Left lung (tissue), 14 donors: ENCODE data around the gene SUB1. TPM values are rescaled to one million over a fixed set of nuclear protein-coding genes. Genes with fewer than 3 reads are reported as not detected.
"Not testable (repeated sequence)": the region's sequence is repeated elsewhere in the genome, so short reads cannot be mapped to it uniquely, and the experiment has no call there.

Source experiments
- ATAC-seq: fragments of 200-7000 bp; cut with Tn5 transposase; one replicate; pipeline ENCODE4 v1.9.1; 2020; ENCODE audit warnings: moderate library complexity
- DNase-seq, 4 donors: peaks; one replicate each; pipeline ENCODE4 v3.0.0-alpha.2; 2013 to 2020
- H3K27ac ChIP-seq, 2 donors: fragments of 200-600 bp; sonication (generic) in 1 of 2; one replicate each; pipeline versions ENCODE4 v1.5.0 to v1.8.0; 2020 to 2021
- H3K27me3 ChIP-seq, 2 donors: fragments of 200-600 bp; sonication (generic) in 1 of 2; one replicate each; pipeline versions ENCODE4 v1.5.0 to v1.8.0; 2020 to 2021
- H3K36me3 ChIP-seq, 2 donors: fragments of 200-600 bp; sonication (generic) in 1 of 2; one replicate each; pipeline versions ENCODE4 v1.5.0 to v1.8.0; 2020 to 2021
- H3K4me1 ChIP-seq, 2 donors: fragments of 200-600 bp; one replicate each; pipeline ENCODE4 v1.8.0; 2021
- H3K4me3 ChIP-seq, 2 donors: fragments of 200-600 bp; sonication (generic) in 1 of 2; one replicate each; pipeline versions ENCODE4 v1.5.0 to v1.8.0; 2020 to 2021; ENCODE audit warnings: mild to moderate bottlenecking in 1 of 2
- H3K9me3 ChIP-seq, 2 donors: fragments of 200-600 bp; sonication (generic) in 1 of 2; one replicate each; pipeline versions ENCODE4 v1.5.0 to v1.8.0; 2020 to 2021
- CTCF ChIP-seq, 2 donors: fragments of 200-600 bp; sonication (generic) in 1 of 2; IDR thresholded peaks; one replicate each; pipeline versions ENCODE4 v1.5.0 to v1.8.0; 2021; ENCODE audit warnings: antibody characterized with exemption in 2 of 2
- intact Hi-C, 2 donors: fragments of 100-400 bp; cut with DNase I; formaldehyde crosslinking; loops; one replicate each; pipeline versions ENCODE4 v1.11.2 to v1.14.2; 2022
- long read RNA-seq, 12 donors: library from polyadenylated mRNA in 2 of 12; unstranded in 2 of 12; transcript quantifications; one replicate each; pipeline ENCODE4 v2.0.0 and lab custom pipeline, GENCODE V29; 2019 to 2026
- polyA plus RNA-seq, 6 donors: library from polyadenylated mRNA; unstranded; fragments of 120-200 nt; gene quantifications; one replicate each; pipeline ENCODE4 v1.2.1, GENCODE V29; 2013; ENCODE audit not compliant: insufficient read length in 6 of 6
- total RNA-seq, 2 donors: library from RNA; stranded (reverse); fragmentation: NEBNext Ultra II Directional; extraction: Animal tissue kit (Norgen Biotek cat#: 25700); gene quantifications; one replicate each; pipeline ENCODE4 v1.2.1, GENCODE V29; 2021
- donor health status: DM: no; HTN: yes; CAD: no.
- donor health status: DM: no; HTN: no; CAD: no.

The SUB1 gene
- 100 to 1,000 TPM; 166 to 177 TPM for total RNA-seq
- 100 to 1,000 TPM; 245 to 289 (median 262) TPM for polyA plus RNA-seq
- long read RNA-seq, donor 1, full-length matches to known transcripts: 225 of 261 reads
- long read RNA-seq, donor 1, partial matches to known transcripts: 30 of 261 reads
- long read RNA-seq, donor 1, other reads (novel, unspliced or antisense): 6 of 261 reads
- long read RNA-seq, donor 2, full-length matches to known transcripts: 186 of 322 reads
- long read RNA-seq, donor 2, partial matches to known transcripts: 136 of 322 reads
- long read RNA-seq, donor 2, other reads (novel, unspliced or antisense): 0 of 322 reads
- long read RNA-seq, donor 3, full-length matches to known transcripts: 138 of 145 reads
- long read RNA-seq, donor 3, partial matches to known transcripts: 7 of 145 reads
- long read RNA-seq, donor 3, other reads (novel, unspliced or antisense): 0 of 145 reads
- long read RNA-seq, donor 4, full-length matches to known transcripts: 147 of 157 reads
- long read RNA-seq, donor 4, partial matches to known transcripts: 4 of 157 reads
- long read RNA-seq, donor 4, other reads (novel, unspliced or antisense): 6 of 157 reads
- long read RNA-seq, donor 5, full-length matches to known transcripts: 163 of 183 reads
- long read RNA-seq, donor 5, partial matches to known transcripts: 20 of 183 reads
- long read RNA-seq, donor 5, other reads (novel, unspliced or antisense): 0 of 183 reads
- long read RNA-seq, donor 6, full-length matches to known transcripts: 213 of 260 reads
- long read RNA-seq, donor 6, partial matches to known transcripts: 40 of 260 reads
- long read RNA-seq, donor 6, other reads (novel, unspliced or antisense): 7 of 260 reads
- long read RNA-seq, donor 7, full-length matches to known transcripts: 91 of 114 reads
- long read RNA-seq, donor 7, partial matches to known transcripts: 23 of 114 reads
- long read RNA-seq, donor 7, other reads (novel, unspliced or antisense): 0 of 114 reads
- long read RNA-seq, donor 8, full-length matches to known transcripts: 73 of 78 reads
- long read RNA-seq, donor 8, partial matches to known transcripts: 5 of 78 reads
- long read RNA-seq, donor 8, other reads (novel, unspliced or antisense): 0 of 78 reads
- long read RNA-seq, donor 9, partial matches to known transcripts: 0 of 2 reads
- long read RNA-seq, donor 9, other reads (novel, unspliced or antisense): 0 of 2 reads
- long read RNA-seq, donor 10, transcript SUB1-201 (5 exons, 3,507 nt): major isoform, 97 of 101 reads
- long read RNA-seq, donor 10, partial matches to known transcripts: 2 of 101 reads
- long read RNA-seq, donor 10, other reads (novel, unspliced or antisense): 1 of 101 reads
- long read RNA-seq, donor 11, full-length matches to known transcripts: 248 of 274 reads
- long read RNA-seq, donor 11, partial matches to known transcripts: 20 of 274 reads
- long read RNA-seq, donor 11, other reads (novel, unspliced or antisense): 6 of 274 reads
- long read RNA-seq, donor 12, full-length matches to known transcripts: 99 of 99 reads
- long read RNA-seq, donor 12, partial matches to known transcripts: 0 of 99 reads
- long read RNA-seq, donor 12, other reads (novel, unspliced or antisense): 0 of 99 reads

GRCh38 chr5:32585446-32586275, at the start of gene SUB1:
Gene SUB1 (plus strand): TSS chr5:32585557. CDS start chr5:32588513, 2,956 bp downstream.
- no peaks in the 10 kb centered on the region for H3K27me3 ChIP-seq
- peak within 1 kb of the TSS; percentile 88 for H3K4me3 ChIP-seq
- H3K9me3 ChIP-seq: no peaks in the 10 kb centered on the region
- ATAC-seq: peak; percentile 92
- peak; percentile 91 to 97 (median 96) for DNase-seq
- peaks cover 23 to 81% of the 10 kb centered on the region in 2 donors for H3K4me1 ChIP-seq
- intact Hi-C loops: loop anchor here in 1 of 2 donors (5.0 kb wide), 1 partner anchor 88 kb away; no protein-coding TSS in a partner anchor
- peak within 1 kb of the TSS; percentile 99 for H3K27ac ChIP-seq
- H3K36me3 ChIP-seq: peaks cover 0 to 20% of the 10 kb centered on the region in 2 donors
- TF ChIP-seq CTCF (IDR thresholded peaks at IDR 0.05): no peak

- ATAC-seq (no peak), DNase-seq (no peak)
- H3K4me3 ChIP-seq: no peak overlapping the region
- H3K27me3 ChIP-seq: no peaks in the 10 kb centered on the region
- intact Hi-C loops: no loop called here
- H3K36me3 ChIP-seq: no peaks in the 10 kb centered on the region
- no peak for TF ChIP-seq CTCF (IDR thresholded peaks at IDR 0.05)
- H3K9me3 ChIP-seq: no peaks in the 10 kb centered on the region
- H3K4me1 ChIP-seq: peaks cover 0 to 31% of the 10 kb centered on the region in 2 donors
- no peak overlapping the region for H3K27ac ChIP-seq
Measured at GRCh38 chr5:32536246-32536645, 49.1 kb upstream of the SUB1 start.

- peaks cover 0 to 24% of the 10 kb centered on the region in 2 donors for H3K4me1 ChIP-seq
- DNase-seq, H3K9me3 ChIP-seq, intact Hi-C loops, H3K27me3 ChIP-seq, H3K36me3 ChIP-seq, H3K4me3 ChIP-seq, H3K27ac ChIP-seq: not testable (repeated sequence)
- peak; percentile 17 for ATAC-seq
Measured at GRCh38 chr5:32537437-32538029, 47.8 kb upstream of the SUB1 start.

DNA sequence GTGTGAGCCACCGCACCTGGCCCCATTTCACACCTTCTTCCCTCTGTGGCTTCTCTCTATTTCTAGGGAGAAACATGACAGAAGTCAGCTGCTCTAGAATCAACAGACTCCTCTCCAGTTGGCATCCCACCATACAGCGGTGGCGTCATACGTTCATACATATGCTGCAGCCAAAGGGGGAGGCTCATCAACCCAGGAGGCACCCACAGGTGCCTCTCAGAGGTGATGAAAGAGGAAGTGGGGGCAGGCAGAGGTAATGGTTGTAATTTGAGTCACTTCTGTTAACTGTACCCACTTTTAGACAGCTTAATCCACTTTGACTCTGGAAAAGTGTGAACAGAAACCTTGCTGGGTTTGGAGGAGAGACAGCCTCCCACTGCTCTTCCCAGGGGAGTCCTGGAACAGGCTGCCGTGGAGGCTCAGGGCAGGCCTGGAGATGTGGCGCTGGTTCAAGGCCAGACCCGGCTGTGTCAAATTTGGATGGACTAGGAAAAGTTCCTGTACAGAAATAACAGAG, 47.3 kb upstream of the SUB1 start:
- Histone ChIP-seq H3K27ac (no peak overlapping the region), H3K27me3 (no peaks in the 10 kb centered on the region), H3K4me1 (peaks cover 0 to 24% of the 10 kb centered on the region in 2 donors), H3K4me3 (no peak overlapping the region), H3K9me3 (no peaks in the 10 kb centered on the region), H3K36me3 (no peaks in the 10 kb centered on the region)
- no peak for TF ChIP-seq CTCF (IDR thresholded peaks at IDR 0.05)
- intact Hi-C loops: no loop called here
- DNase-seq (no peak), ATAC-seq (peak; percentile 16)
